Peyer's patch (tissue), 4 donors: ENCODE measurements around the gene TRPC4. TPM values are rescaled to one million over a fixed set of nuclear protein-coding genes. Genes with fewer than 3 reads are reported as not detected.

ENCODE experiments used
- DNase-seq, 3 donors: peaks; one replicate each; pipeline ENCODE4 v3.0.0-alpha.2; 2017 to 2019
- H3K27ac ChIP-seq, 4 donors: fragments of 200-600 bp; sonication (generic); one replicate each; pipeline ENCODE4 v1.5.1; 2016 to 2019
- H3K27me3 ChIP-seq, 2 donors: fragments of 200-600 bp; sonication (generic); one replicate each; pipeline ENCODE4 v1.5.1; 2019
- H3K36me3 ChIP-seq, 3 donors: fragments of 200-600 bp; sonication (generic); one replicate each; pipeline ENCODE4 v1.5.1; 2016 to 2019
- H3K4me1 ChIP-seq, 4 donors: fragments of 200-600 bp; sonication (generic); one replicate each; pipeline ENCODE4 v1.5.1; 2016 to 2019
- H3K4me3 ChIP-seq, 4 donors: fragments of 200-600 bp; sonication (generic); 1 replicate in 3 of 4; 2 replicates in 1 of 4; pipeline ENCODE4 v1.5.1; 2016 to 2019; ENCODE audit warnings: mild to moderate bottlenecking in 1 of 4
- H3K9me3 ChIP-seq, 4 donors: fragments of 200-600 bp; sonication (generic); one replicate each; pipeline ENCODE4 v1.5.1; 2016 to 2019; ENCODE audit warnings: mild to moderate bottlenecking in 1 of 4
- POLR2A ChIP-seq, 2 donors: fragments of 450-650 bp; IDR thresholded peaks; one replicate each; pipeline ENCODE4 v1.5.1; 2017; ENCODE audit warnings: antibody characterized with exemption in 2 of 2, mild to moderate bottlenecking in 2 of 2, moderate library complexity in 2 of 2
- total RNA-seq, 4 donors: library from RNA; depleted of rRNA; stranded (reverse); fragments of >200 nt; gene quantifications; one replicate each; pipeline ENCODE4 v1.1.0, GENCODE V29; 2016
- TF ChIP-seq, protein P1 (sequence below), 6 experiments: fragments of 450-650 bp in 4 of 6; fragments of 200-600 bp in 2 of 6; sonication (generic) in 1 of 6; IDR thresholded peaks; one replicate each; pipeline ENCODE4 v1.5.1; 2017 to 2019; ENCODE audit warnings: antibody characterized with exemption in 6 of 6, mild to moderate bottlenecking in 3 of 6, moderate library complexity in 1 of 6

TRPC4 gene
- total RNA-seq, 4 donors from 2014 or later = 1.2 TPM; not detected in 3

DNA sequence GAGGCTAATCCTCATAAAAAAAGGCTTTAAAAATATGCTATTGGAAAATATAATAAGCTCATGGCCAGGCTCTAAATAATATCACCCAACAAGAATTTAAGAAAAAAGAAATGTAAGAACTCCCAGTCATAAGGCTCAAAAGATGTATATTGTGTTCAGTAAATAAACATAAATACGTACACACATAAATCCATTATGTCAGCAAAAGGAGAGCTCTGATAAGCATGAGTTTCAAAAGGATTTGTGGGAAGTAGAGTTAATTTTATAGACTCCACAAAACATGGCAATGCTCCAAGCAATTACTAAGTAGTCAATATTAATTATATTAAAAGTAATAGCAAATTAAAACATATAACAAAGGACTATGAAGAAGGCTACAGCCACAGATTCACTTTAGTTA lies 37.3 kb upstream of the TRPC4 start:
- H3K9me3 ChIP-seq = no peaks in the 10 kb centered on the region
- no peaks in the 10 kb centered on the region for H3K27me3 ChIP-seq
- H3K4me3 ChIP-seq = no peak overlapping the region
- no peak for TF ChIP-seq POLR2A (IDR thresholded peaks at IDR 0.05)
- TF ChIP-seq, protein P1, sequence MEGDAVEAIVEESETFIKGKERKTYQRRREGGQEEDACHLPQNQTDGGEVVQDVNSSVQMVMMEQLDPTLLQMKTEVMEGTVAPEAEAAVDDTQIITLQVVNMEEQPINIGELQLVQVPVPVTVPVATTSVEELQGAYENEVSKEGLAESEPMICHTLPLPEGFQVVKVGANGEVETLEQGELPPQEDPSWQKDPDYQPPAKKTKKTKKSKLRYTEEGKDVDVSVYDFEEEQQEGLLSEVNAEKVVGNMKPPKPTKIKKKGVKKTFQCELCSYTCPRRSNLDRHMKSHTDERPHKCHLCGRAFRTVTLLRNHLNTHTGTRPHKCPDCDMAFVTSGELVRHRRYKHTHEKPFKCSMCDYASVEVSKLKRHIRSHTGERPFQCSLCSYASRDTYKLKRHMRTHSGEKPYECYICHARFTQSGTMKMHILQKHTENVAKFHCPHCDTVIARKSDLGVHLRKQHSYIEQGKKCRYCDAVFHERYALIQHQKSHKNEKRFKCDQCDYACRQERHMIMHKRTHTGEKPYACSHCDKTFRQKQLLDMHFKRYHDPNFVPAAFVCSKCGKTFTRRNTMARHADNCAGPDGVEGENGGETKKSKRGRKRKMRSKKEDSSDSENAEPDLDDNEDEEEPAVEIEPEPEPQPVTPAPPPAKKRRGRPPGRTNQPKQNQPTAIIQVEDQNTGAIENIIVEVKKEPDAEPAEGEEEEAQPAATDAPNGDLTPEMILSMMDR (IDR thresholded peaks at IDR 0.05) = no peak
- no peak for DNase-seq
- H3K4me1 ChIP-seq = no peaks in the 10 kb centered on the region
- no peaks in the 10 kb centered on the region for H3K36me3 ChIP-seq
- H3K27ac ChIP-seq = no peak overlapping the region

GRCh38 chr13:37905736-37906135 lies 36.2 kb upstream of the TRPC4 start:
- Histone ChIP-seq H3K4me1 (no peaks in the 10 kb centered on the region), H3K4me3 (no peak overlapping the region), H3K27me3 (no peaks in the 10 kb centered on the region), H3K27ac (no peak overlapping the region), H3K36me3 (no peaks in the 10 kb centered on the region), H3K9me3 (no peaks in the 10 kb centered on the region)
- no peak for TF ChIP-seq POLR2A (IDR thresholded peaks at IDR 0.05)
- TF ChIP-seq, protein P1 (IDR thresholded peaks at IDR 0.05) = no peak
- no peak for DNase-seq

DNA sequence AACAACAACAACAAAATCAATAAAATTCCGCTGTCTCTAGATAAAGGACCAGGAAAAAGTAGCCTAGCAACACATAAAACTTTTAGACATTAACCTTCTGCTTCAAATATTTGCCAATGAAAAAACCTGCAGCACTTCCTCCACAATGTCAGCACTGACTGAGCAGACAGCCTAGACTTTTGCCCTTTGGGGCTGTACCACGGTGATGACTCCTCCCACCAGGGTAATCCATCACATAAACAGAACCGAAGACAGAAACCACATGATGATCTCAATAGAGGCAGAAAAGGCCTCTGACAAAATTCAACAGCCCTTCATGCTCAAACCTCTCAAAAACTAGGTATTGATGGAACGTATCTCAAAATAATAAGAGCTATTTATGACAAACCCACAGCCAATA lies 30.2 kb upstream of the TRPC4 start:
- DNase-seq = no peak
- no peaks in the 10 kb centered on the region for H3K4me1 ChIP-seq
- H3K36me3 ChIP-seq = no peaks in the 10 kb centered on the region
- no peak for TF ChIP-seq POLR2A (IDR thresholded peaks at IDR 0.05)
- TF ChIP-seq, protein P1 (IDR thresholded peaks at IDR 0.05) = no peak
- no peaks in the 10 kb centered on the region for H3K27me3 ChIP-seq
- H3K27ac ChIP-seq = no peak overlapping the region
- H3K9me3 ChIP-seq = no peaks in the 10 kb centered on the region
- H3K4me3 ChIP-seq = no peak overlapping the region

DNA sequence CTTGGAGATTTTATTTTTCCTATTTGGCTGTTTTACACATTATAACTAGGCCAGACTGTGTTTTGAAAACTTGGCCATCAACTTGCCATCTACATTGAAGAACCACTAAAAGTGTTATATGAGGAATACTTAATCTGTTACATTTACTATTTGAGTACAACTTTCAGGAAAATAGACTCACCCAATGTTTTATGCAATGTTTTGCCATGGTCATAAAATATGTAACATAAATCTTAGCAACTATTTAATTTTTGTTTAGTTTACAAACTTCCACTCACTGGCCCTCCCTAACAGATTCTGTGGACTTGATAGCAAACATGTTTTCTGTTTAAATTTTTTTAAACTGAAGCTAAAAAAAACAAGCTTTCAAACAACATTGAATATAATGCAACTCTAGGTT lies 23.7 kb upstream of the TRPC4 start:
- TF ChIP-seq POLR2A (IDR thresholded peaks at IDR 0.05) = no peak
- TF ChIP-seq, protein P1 (IDR thresholded peaks at IDR 0.05) = no peak
- no peaks in the 10 kb centered on the region for H3K27me3 ChIP-seq
- no peaks in the 10 kb centered on the region for H3K36me3 ChIP-seq
- no peak overlapping the region for H3K4me3 ChIP-seq
- no peaks in the 10 kb centered on the region for H3K9me3 ChIP-seq
- H3K27ac ChIP-seq = no peak overlapping the region
- DNase-seq = no peak
- H3K4me1 ChIP-seq = no peaks in the 10 kb centered on the region

DNA sequence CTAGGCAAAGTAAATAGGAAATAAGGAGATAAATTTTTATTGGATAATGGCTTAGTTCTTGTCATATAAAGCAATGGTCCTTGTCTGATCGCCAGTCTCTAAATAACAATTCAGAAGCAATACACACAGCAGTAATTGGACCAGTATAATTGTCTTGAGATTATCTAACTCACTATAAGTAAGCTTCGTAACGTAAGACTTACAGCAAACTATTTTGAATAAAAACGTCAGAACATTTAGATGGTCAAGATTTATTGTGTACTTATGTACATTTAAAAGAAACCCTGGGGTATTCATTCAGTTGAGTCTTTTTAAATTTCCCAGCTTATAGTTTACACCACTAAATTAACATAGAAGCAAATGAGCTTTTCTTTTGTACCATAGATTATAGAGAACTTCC lies 20.2 kb upstream of the TRPC4 start:
- no peaks in the 10 kb centered on the region for H3K27me3 ChIP-seq
- no peaks in the 10 kb centered on the region for H3K4me1 ChIP-seq
- no peak overlapping the region for H3K4me3 ChIP-seq
- H3K9me3 ChIP-seq = no peaks in the 10 kb centered on the region
- DNase-seq = no peak
- no peak overlapping the region for H3K27ac ChIP-seq
- no peaks in the 10 kb centered on the region for H3K36me3 ChIP-seq
- TF ChIP-seq, protein P1 (IDR thresholded peaks at IDR 0.05) = no peak
- TF ChIP-seq POLR2A (IDR thresholded peaks at IDR 0.05) = no peak

DNA sequence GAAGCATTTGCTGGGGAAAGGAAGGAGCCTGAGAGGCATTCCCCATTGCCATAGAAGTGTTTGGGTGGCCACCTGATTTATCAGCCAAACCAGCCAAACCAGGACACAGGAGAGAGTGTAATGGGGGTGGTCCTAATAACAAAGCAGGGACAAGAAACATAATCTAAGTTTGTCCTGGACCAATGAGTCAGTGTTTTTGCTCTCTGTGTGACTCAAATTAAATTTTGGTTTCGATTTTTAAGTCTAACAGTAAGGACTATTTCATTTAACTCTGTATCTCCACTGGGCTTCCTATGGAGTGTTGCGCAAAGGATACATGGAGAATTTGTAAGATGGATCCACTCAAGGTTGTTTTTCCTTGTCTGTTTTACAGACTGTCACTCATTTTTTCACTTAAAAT lies 19.5 kb upstream of the TRPC4 start:
- no peak overlapping the region for H3K27ac ChIP-seq
- H3K27me3 ChIP-seq = no peaks in the 10 kb centered on the region
- TF ChIP-seq, protein P1 (IDR thresholded peaks at IDR 0.05) = no peak
- TF ChIP-seq POLR2A (IDR thresholded peaks at IDR 0.05) = no peak
- H3K36me3 ChIP-seq = no peaks in the 10 kb centered on the region
- no peaks in the 10 kb centered on the region for H3K9me3 ChIP-seq
- no peak overlapping the region for H3K4me3 ChIP-seq
- no peaks in the 10 kb centered on the region for H3K4me1 ChIP-seq
- no peak for DNase-seq
